GM12872 (cell line): ENCODE data around the gene EIF4E1B.

Experiments used
- CTCF ChIP-seq: IDR thresholded peaks from 3 replicates; pipeline ENCODE4 v1.5.1; 2011; ENCODE audit warnings: low read depth, mild to moderate bottlenecking, low read length, moderate library complexity; ENCODE audit not compliant: insufficient read depth

EIF4E1B gene

GRCh38 chr5:176592573-176592972 is 37.9 kb upstream of the EIF4E1B start:
- no peak for TF ChIP-seq CTCF

- no peak; the same call in 2 of the 3 replicates for TF ChIP-seq CTCF
Observed at GRCh38 chr5:176593273-176593869, 37.1 kb upstream of the EIF4E1B start.

- TF ChIP-seq CTCF: no peak
Observed at GRCh38 chr5:176594554-176594953, 35.9 kb upstream of the EIF4E1B start.

- no peak for TF ChIP-seq CTCF
Observed at GRCh38 chr5:176595386-176595943, 35.0 kb upstream of the EIF4E1B start.

- TF ChIP-seq CTCF: no peak
Observed at GRCh38 chr5:176596069-176596644, 34.3 kb upstream of the EIF4E1B start.

- TF ChIP-seq CTCF: peak; percentile 16; the same call in 1 of the 3 replicates
Observed at GRCh38 chr5:176596689-176597416, 33.6 kb upstream of the EIF4E1B start.
